NCI-H1436 (cell line): ENCODE data around the gene MCOLN1.

ENCODE experiments used
- DNase-seq: peaks from one replicate; lab custom pipeline; 2025; lab: John Stamatoyannopoulos, UW

MCOLN1 gene

DNA sequence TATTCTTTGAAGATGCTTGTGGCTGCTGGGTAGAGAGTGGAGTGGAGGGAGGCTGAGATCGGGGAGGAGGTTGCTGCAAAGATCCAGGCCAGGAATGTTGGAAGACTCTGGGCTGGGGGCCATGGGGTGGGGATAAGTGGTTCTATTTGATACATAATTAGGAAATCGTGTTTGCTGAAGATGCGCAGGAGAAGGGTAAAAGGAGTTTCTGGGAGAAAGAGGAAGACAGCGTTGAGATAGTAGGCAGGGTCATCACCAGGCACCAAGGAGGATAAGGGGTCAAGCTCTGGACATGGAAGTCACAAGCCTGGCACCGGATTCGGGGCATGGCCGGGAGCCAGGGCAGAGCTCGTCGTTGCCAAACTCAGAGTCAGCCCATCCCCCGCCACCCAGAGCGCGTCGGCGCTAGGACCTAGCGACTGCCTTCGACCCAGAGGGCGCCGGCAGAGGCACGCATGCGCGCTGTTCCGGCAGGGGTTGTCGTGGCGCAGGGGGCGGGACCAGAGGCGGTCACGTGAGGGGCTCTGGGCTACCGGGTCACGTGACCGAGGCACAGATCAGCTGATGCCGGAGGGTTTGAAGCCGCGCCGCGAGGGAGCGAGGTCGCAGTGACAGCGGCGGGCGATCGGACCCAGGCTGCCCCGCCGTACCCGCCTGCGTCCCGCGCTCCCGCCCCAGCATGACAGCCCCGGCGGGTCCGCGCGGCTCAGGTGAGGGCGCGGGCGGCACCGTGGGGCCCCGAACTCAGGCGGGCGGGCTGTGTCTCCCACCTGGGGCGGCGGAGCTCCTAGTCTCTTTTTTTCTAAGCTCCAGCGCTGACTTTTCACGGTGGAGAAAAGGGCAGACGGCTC lies at the start of gene MCOLN1:
Gene MCOLN1, plus strand, starts transcription at position 553 of the 851 bp plus-strand sequence. Its CDS starts 127 bp downstream, at position 680.
- DNase-seq, result peak; percentile 99

DNA sequence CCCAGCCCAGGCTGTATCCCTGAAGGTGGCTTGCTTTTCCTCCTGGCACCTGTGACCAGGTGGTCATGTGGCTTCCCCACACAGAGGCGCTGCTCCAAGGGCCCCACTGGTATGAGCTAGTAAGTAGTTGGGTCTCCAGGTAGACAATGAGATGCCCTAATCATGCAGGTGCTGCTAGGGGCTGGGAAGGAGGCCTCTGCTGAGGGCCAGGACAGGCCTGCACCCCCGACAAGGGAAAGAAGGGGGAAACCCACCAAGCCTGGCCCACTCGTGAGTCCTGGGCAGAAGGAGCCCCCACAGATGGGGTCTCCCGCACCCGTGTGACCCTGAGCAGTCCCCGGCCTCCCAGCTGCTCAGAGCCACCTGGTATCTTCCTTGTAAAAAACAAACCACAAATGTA lies 46.8 kb upstream of the MCOLN1 start:
- DNase-seq, result no peak

DNA sequence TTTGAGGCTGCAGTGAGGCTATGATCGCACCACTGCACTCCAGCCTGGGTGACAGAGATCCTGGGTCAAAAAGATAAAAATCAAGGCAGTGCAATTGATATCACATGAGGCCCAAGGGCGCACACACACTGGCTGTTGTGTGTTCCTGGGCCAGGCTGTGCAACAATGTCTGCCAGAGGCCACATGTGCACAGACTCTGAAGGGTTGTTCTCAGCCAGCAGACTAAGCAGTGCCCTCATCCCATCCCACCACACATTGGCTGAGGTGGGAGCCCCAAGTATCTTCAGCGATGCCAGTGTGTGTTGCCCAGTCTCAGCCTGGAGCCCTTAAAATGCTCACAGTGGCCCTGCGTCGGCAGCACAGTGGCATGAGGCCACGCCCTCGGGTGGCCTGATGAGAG lies 46.2 kb upstream of the MCOLN1 start:
- no peak for DNase-seq

GRCh38 chr19:7476777-7477494 lies 45.5 kb upstream of the MCOLN1 start:
- DNase-seq, result no peak

DNA sequence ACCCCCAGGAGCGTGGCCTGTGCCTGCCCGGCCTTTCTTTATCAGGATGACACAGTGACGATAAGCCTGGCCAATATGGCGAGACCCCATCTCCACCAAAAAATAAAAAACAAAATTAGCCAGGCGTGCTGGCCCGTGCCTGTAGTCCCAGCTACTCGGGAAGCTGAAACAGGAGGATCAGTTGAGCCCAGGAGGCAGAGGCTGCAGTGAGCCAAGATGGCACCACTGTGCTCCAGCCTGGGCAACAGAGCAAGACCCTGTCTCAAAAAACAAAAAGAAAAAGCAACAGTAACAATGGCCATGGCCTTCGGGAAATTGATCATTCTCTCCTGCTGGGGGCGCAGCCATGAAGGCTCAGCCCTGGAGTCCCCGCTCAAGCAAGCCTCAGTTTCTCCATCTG lies 44.7 kb upstream of the MCOLN1 start:
- DNase-seq, result no peak

GRCh38 chr19:7478173-7478842 lies 44.1 kb upstream of the MCOLN1 start:
- no peak for DNase-seq

- no peak for DNase-seq
Measured at GRCh38 chr19:7478843-7479227, 43.6 kb upstream of the MCOLN1 start.

DNA sequence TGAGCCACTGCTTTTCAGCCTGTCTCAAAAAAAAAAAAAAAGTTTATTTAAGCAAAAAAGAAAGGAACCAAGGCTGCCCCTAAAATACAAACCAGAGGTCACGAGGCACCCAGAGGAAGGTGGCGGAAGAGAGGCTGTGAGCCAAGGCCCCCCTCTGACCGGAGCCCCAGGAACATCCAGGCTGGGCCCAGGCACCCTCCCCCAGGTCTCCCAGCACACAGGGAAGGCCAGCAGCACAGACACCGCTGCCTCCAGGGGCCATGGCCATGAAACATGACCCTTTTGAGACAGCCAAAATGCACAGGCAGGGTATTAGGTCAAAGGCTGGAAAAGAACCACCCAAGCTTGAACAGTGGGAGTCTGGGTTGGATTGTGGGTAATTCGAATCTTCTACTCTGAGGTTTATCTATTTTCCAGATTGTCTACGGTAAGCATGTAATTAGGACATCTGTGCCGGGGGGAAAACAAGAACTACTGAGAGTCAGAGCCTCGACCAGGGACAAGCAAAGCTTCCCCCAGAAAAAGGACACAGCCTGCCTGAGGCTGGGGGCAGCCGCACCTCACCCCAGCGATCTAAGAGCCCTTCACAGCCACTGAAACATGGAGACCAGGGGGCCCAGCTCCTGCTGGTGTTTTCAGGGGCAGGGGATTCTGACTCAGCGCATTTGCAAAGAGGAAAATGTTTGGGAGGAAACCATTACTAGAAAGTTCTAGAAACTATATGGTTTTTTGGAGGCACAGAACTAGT lies 42.0 kb upstream of the MCOLN1 start:
- DNase-seq, result no peak

DNA sequence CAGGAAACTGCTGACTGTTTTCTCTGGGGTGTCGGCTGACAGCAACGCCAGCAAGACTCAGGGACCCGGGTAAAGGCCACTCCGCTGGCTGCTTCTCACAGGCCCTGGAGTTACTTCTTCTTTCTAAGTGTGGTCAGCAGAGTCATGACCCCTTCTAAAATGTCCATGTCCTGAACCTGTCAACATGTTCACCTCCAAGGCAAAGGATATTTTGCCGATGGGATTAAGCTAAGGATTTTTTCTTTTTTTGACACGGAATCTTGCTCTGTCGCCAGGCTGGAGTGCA lies 41.5 kb upstream of the MCOLN1 start:
- no peak for DNase-seq

- no peak for DNase-seq
Measured at GRCh38 chr19:7482584-7483439, 39.6 kb upstream of the MCOLN1 start.

- no peak for DNase-seq
Measured at GRCh38 chr19:7483720-7484201, 38.7 kb upstream of the MCOLN1 start.

DNA sequence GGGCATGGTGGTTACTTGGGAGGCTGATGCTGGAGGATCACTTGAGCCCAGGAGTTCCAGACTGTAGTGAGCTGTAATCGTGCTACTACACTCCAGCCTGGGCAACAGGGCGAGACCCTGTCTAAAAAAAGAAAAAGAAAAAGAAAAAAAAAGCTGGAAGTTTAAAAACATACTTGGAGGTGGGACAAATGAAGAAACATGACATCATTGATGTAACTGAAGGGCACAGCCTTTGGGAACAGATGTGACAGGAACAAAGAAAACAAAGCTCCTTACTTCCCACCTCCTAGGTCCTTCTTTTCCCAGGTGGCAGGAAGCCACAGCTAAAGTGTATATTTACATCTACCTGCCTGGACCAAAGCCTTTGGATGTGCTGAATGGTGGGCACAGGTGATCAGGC lies 35.5 kb upstream of the MCOLN1 start:
- no peak for DNase-seq

- DNase-seq, result peak; percentile 87
Measured at GRCh38 chr19:7488736-7489353, 33.6 kb upstream of the MCOLN1 start, which contains the start of gene PEX11G. TSS of gene PEX11G (minus strand) at chr19:7489035. CDS start at chr19:7489010, 25 bp downstream.

DNA sequence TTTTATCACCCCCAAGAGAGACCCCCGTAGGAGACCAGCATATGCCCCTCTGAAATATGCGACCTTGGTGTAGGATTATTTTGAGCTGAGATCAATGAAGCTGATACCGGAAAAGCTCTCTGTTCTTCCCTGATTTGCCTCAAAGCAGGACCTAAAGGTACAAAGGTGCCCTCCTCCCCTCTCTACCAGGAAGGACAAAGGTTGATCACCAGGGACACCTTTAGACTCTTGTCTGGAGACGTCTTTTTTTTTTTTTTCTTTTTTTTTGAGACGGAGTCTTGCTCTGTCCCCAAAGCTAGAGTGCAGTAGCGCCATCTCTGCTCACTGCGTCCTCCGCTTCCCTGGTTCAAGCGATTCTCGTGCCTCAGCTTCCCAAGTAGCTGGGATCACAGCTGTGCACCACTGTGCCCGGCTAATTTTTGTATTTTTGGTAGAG lies 32.8 kb upstream of the MCOLN1 start:
- DNase-seq, result no peak

GRCh38 chr19:7492142-7492541 lies 30.3 kb upstream of the MCOLN1 start:
- DNase-seq, result no peak

GRCh38 chr19:7492558-7492957 lies 29.9 kb upstream of the MCOLN1 start:
- no peak for DNase-seq

- DNase-seq, result no peak
Measured at GRCh38 chr19:7494416-7495098, 27.9 kb upstream of the MCOLN1 start.

DNA sequence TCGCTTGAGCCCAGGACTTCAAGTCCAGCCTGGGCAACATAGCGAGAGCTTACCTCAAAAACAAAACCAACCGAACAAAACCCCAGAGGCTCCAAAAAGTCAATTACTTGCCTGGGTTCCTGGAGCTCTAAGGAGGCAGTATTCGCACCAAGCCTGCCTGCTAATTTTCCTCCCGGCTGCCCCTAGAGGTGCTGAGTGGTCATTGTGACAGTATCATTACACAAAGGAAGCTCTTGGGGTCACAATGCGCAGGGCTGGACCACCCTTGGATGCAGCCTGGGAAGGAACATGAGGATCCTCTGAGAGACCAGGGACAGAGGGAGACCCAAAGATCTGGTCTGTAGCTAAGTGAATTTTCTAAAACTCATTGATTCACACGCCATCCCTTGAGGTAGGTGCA lies 25.1 kb upstream of the MCOLN1 start:
- DNase-seq, result no peak

- peak; percentile 80 for DNase-seq
Measured at GRCh38 chr19:7500811-7501450, 21.5 kb upstream of the MCOLN1 start.
